Measurements from ENCODE around the gene UNC13A. TPM values are rescaled to one million over a fixed set of nuclear protein-coding genes. Genes with fewer than 3 reads are reported as not detected.

UNC13A gene
- total RNA-seq, 2 donors from 2014 or later = 0.14 to 2.4 TPM

DNA sequence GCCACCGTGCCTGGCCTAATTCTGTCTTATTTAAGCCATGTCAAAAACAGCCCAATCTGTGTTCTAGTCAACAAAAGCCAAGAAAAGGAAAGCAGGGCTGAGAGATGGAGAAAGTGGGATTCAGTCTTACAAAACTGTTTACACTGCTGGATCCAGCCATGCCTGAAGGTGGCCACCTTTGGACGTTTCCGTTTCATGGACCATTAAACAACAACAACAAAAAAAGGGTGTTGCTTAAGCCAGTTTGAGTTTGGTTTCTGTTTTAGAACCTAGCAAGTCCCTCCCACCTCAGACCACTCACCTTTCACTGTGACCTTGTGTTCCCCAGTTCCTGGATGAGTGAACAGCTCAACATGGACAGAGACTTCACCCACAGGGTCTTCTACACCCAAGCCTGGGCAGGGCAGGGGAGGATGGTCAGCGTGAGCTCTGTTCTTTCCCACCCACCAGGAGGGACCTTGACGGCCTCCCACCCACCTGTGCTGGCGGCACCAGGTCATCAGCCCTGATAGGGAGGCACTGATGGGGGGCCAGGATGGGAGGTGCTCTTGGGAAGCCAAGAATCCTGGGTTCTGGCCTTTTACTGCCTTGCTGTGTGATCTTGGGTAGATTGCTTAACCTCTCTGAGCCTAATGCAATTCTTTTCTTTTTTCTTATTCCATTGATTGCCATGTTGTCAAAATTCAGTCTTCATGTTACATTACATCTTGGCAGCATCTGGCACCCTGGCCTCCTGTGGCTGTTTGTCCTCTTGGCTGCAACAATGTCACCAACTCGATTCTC lies 76.5 kb downstream of the UNC13A start:
- H3K27ac ChIP-seq = no peak overlapping the region
- TF ChIP-seq POLR2A (IDR thresholded peaks at IDR 0.05) (no peak), POLR2AphosphoS5 (IDR thresholded peaks at IDR 0.05) (no peak)
- TF ChIP-seq, protein P1, sequence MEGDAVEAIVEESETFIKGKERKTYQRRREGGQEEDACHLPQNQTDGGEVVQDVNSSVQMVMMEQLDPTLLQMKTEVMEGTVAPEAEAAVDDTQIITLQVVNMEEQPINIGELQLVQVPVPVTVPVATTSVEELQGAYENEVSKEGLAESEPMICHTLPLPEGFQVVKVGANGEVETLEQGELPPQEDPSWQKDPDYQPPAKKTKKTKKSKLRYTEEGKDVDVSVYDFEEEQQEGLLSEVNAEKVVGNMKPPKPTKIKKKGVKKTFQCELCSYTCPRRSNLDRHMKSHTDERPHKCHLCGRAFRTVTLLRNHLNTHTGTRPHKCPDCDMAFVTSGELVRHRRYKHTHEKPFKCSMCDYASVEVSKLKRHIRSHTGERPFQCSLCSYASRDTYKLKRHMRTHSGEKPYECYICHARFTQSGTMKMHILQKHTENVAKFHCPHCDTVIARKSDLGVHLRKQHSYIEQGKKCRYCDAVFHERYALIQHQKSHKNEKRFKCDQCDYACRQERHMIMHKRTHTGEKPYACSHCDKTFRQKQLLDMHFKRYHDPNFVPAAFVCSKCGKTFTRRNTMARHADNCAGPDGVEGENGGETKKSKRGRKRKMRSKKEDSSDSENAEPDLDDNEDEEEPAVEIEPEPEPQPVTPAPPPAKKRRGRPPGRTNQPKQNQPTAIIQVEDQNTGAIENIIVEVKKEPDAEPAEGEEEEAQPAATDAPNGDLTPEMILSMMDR (IDR thresholded peaks at IDR 0.05) = no peak
- H3K9me3 ChIP-seq = no peaks in the 10 kb centered on the region
- H3K4me1 ChIP-seq (replicated peaks) = no peaks in the 10 kb centered on the region
- H3K4me3 ChIP-seq = no peak overlapping the region
- no peak for DNase-seq (ENCODE audit: low spot score)
- peaks cover 5% of the 10 kb centered on the region for H3K27me3 ChIP-seq (replicated peaks; ENCODE audit: insufficient read depth)
- intact Hi-C loops (cut with DNase I) = no loop called here
- no peaks in the 10 kb centered on the region for H3K36me3 ChIP-seq
- WGBS = 77% methylated on average over 7 of the region's 7 CpGs

- Histone ChIP-seq H3K27me3 (replicated peaks; ENCODE audit: insufficient read depth) (no peaks in the 10 kb centered on the region), H3K4me3 (no peak overlapping the region), H3K9me3 (no peaks in the 10 kb centered on the region), H3K27ac (no peak overlapping the region), H3K4me1 (replicated peaks) (peaks cover 6% of the 10 kb centered on the region), H3K36me3 (no peaks in the 10 kb centered on the region)
- intact Hi-C loops (cut with DNase I) = no loop called here
- TF ChIP-seq POLR2AphosphoS5 (IDR thresholded peaks at IDR 0.05) (no peak), POLR2A (IDR thresholded peaks at IDR 0.05) (no peak)
- TF ChIP-seq, protein P1 (IDR thresholded peaks at IDR 0.05) = no peak
- 59% methylated on average over 7 of the region's 7 CpGs for WGBS
- no peak for DNase-seq (ENCODE audit: low spot score)
Observed at GRCh38 chr19:17610384-17610783, 77.8 kb downstream of the UNC13A start.

- Histone ChIP-seq H3K27ac (no peak overlapping the region), H3K9me3 (no peaks in the 10 kb centered on the region), H3K27me3 (replicated peaks; ENCODE audit: insufficient read depth) (peaks cover 2% of the 10 kb centered on the region), H3K36me3 (no peaks in the 10 kb centered on the region), H3K4me1 (replicated peaks) (peaks cover 6% of the 10 kb centered on the region), H3K4me3 (no peak overlapping the region)
- DNase-seq (ENCODE audit: low spot score) = no peak
- intact Hi-C loops (cut with DNase I) = loop anchor here (10.0 kb wide), 1 partner anchor 167 kb away; no protein-coding TSS in a partner anchor
- TF ChIP-seq, protein P1 (IDR thresholded peaks at IDR 0.05) = no peak
- no peak for TF ChIP-seq POLR2A (IDR thresholded peaks at IDR 0.05)
- no peak for TF ChIP-seq POLR2AphosphoS5 (IDR thresholded peaks at IDR 0.05)
- 96% methylated on average over 9 of the region's 9 CpGs for whole genome bisulfite sequencing
Observed at GRCh38 chr19:17607936-17608335, 80.2 kb downstream of the UNC13A start.

DNA sequence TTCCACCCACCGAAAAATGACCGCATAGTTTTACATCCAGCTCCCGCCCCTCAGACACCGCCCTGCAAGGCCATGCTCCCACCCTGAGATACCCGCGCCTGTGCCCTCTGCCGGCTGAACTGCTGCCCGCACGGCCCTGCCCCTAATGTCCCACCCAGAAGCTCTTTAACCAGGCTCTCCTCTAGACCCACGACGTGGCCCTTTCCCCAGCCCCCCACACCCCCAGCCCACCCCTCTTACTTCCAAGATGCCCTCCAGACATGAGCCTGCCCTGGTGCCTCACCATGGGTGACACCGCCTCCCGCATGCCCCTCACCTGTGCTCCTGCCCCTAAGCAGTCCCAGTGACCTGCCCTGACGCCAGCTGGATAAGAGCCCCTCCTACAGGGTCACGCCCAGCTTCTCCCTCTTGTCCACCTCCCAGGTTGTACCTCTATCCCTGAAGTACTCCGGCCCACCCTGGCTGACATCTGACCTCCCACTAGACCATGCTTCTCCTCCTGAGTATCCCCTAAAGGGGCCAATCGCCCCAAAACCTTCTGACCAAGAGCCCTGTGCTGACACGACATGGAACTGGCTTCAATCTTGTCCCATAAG lies 81.5 kb downstream of the UNC13A start:
- no peaks in the 10 kb centered on the region for H3K9me3 ChIP-seq
- peaks cover 6% of the 10 kb centered on the region for H3K4me1 ChIP-seq (replicated peaks)
- H3K36me3 ChIP-seq = no peaks in the 10 kb centered on the region
- H3K4me3 ChIP-seq = peak overlapping the region in 1 of 2 donors; percentile 23
- DNase-seq (ENCODE audit: low spot score) = no peak
- H3K27me3 ChIP-seq (replicated peaks; ENCODE audit: insufficient read depth) = peaks cover 4% of the 10 kb centered on the region
- intact Hi-C loops (cut with DNase I) = loop anchor here (10.0 kb wide), 1 partner anchor 168 kb away; no protein-coding TSS in a partner anchor
- no peak overlapping the region for H3K27ac ChIP-seq
- WGBS = 18% methylated on average over 18 of the region's 18 CpGs
- TF ChIP-seq POLR2AphosphoS5 (IDR thresholded peaks at IDR 0.05) (no peak), POLR2A (IDR thresholded peaks at IDR 0.05) (no peak)
- TF ChIP-seq, protein P1 (IDR thresholded peaks at IDR 0.05) = no peak

All from prostate gland (tissue), 2 donors.